LoVo (cell line): ENCODE measurements around the gene TRMT44.
A peak's percentile ranks its signal among the peaks of the same experiment; 100 is the strongest.
"Not testable (repeated sequence)": the region's sequence is repeated elsewhere in the genome, so short reads cannot be mapped to it uniquely, and the experiment has no call there.

ENCODE experiments used
- DNase-seq: peaks from one replicate; pipeline ENCODE4 v3.0.0-alpha.2; 2016; ENCODE audit warnings: low spot score

TRMT44 gene

DNA sequence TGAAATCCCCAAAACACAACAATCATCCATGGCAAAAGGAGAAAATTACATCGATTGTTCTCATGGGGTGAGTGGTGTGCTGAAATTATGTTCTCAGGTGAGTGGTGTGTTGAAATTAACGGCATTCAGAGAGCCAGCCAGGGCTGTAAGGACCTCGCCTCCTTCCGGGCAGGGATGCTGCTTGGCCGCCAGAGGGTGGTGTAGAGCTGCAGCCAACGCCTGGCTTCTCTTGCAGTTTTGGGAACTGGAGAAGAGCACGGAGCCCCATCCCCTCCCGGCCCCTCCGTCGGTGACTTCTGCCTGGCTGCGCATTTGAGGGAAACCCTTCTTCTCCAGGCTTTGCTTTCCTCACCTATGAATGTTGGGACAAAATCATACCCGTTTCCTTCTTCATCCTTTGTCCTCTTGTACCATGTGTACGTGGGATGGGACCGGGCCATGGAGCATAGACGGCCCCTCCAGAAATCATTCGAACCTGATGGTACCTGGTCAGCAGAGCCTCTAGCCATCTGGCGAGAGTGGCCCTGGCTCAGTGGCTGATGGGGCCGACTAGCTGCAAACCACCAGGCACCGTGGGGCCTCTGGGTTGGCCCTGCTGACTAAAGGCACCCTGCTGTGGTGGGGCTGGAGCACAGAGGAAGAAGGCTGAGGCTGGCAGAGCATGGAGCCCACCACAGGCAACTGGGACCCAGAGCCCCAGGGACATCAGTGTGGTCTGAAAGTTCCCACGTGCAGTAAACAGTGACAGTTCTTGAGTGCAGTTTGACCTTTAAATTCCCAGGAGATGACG lies 28.4 kb downstream of the TRMT44 start:
- DNase-seq = peak; percentile 36

DNA sequence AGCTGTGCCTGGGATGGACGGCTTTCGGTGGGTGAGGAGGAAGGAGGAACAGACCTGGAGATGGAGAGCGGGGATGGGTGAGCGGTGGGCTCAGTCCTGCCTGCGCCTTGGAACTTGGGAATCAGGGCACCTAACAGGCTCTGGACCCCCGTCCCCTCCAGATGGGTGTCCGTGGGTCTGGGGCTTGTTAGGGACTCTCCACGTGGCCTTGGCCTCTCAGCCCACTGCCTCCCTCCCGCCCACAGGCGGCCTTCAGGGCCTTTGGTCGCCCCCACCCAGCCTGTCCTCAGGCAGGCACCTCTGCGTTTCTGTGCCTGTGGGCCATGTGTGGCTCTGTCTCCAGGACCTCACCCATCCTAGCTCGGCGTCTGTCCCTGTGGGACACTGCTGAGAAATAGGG lies 29.0 kb downstream of the TRMT44 start:
- no peak for DNase-seq

DNA sequence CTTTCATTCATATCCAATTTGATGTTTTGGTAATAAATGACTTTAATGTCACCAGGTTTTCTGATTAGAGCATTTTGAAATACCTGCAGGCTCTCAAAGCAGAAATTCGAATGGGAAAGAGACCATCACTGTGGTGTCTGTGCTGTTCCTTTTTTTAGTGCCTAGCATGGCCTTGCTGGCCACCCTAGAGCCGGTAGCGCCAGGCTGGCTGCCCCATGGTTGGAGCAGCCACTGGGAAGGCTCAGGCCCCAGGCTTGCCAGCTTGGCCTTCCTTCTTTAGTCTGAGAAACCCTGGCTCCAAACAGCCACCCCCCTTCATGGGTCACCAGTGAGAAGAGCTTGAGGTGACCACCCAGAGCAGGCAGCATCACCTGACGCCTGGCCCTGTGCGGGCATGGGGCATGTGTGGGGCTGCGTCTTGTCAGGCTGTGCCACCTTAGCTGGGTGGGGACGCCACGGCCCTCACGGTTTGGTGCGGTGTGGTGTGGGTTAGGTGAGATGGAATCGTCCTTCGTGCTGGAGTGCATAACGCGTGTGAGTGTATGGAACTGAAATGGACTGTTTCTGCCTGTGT lies 30.0 kb downstream of the TRMT44 start:
- DNase-seq = no peak

DNA sequence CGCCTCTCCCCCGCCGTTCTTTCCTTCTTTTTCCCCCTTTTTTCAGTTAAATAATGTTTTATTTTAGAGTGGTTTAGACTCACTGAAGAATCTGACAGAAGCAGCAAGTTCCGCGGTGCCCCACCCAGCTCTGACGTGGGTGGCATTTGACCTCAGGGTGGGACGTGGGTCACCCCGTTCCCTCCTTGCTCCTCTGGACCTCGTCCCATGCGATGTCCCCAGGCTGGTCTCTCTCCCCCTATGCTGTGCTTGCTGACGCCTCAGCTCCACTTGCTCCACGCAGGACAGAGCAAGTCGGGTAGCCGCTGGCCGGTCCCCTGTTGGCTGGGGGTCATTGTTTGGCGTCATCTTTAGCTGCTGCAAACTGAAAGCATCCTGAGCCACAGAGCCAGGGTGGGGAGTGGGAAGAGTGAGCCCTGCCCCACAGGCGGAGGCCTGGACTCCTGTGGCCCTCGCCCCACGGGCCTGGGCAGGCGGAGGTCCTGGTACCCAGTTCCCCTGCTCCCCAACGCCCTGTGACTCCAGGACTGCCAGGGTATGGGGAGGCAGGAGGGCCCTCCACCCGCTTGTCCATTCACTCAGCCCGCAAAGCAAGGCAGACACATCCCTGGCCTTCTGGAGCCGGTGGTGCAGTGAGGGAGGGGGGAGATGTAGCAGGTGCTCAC lies 30.8 kb downstream of the TRMT44 start:
- no peak for DNase-seq

- no peak for DNase-seq
Measured at GRCh38 chr4:8472158-8472688, 31.6 kb downstream of the TRMT44 start.

DNA sequence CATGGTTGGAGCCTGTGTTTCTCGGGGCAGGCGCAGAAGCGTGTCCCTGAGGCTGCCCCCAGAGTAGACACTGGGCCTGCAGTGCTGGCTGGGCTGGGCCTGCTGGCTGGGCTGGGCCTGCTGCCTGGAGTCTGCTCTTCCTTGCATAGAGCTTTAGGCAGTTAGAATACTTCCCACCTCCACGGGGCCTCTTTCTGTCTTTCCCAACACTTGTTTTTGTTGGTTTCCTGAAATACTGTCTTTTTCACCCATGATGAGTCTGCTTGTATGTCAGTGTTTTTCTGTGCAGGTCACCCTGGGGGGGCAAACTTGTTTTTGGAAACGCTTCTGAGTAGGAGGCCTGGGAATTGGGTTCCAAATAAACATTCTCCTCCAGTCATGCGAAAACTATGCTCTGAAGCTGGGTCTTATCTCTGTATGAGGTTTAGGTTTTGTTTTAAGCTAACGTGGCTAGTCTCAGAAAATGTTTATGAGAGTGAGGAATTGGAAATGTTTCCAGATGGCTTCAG lies 32.2 kb downstream of the TRMT44 start:
- DNase-seq = no peak

- no peak for DNase-seq
Measured at GRCh38 chr4:8473198-8473919, 32.8 kb downstream of the TRMT44 start.

- no peak for DNase-seq
Measured at GRCh38 chr4:8473920-8474590, 33.5 kb downstream of the TRMT44 start.

GRCh38 chr4:8474856-8475255 lies 34.3 kb downstream of the TRMT44 start:
- no peak for DNase-seq

GRCh38 chr4:8475751-8476575 lies 35.4 kb downstream of the TRMT44 start:
- no peak for DNase-seq

- no peak for DNase-seq
Measured at GRCh38 chr4:8477095-8477635, 36.6 kb downstream of the TRMT44 start.

DNA sequence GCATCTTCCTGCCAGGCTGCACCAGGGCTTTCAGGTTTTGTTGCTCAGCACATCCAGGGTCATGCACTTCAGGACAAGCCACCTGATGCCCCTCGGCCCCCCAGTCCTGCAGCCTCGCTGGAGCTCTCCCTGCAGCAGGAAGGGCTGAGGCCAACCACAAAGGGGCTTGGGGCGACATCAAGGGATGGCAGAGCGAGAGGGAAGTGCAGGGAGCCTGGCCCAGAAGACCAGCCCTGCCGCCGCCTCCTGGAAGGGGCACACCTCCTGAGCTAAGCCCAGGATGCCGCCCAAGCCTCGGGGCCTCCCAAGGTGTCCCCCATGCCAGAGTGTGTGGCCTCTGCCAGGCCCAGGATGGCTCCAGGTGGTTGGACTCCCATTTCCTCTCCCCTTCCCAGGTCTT lies 37.1 kb downstream of the TRMT44 start:
- DNase-seq = no peak

GRCh38 chr4:8478371-8478770 lies 37.8 kb downstream of the TRMT44 start:
- DNase-seq = no peak

- no peak for DNase-seq
Measured at GRCh38 chr4:8478801-8479744, 38.5 kb downstream of the TRMT44 start.

- DNase-seq = no peak
Measured at GRCh38 chr4:8480221-8480620, 39.6 kb downstream of the TRMT44 start.

- not testable (repeated sequence) for DNase-seq
Measured at GRCh38 chr4:8486643-8487042, 46.1 kb downstream of the TRMT44 start.

GRCh38 chr4:8488791-8489369 lies 48.3 kb downstream of the TRMT44 start:
- DNase-seq = no peak

- not testable (repeated sequence) for DNase-seq
Measured at GRCh38 chr4:8491478-8491877, 50.9 kb downstream of the TRMT44 start.

DNA sequence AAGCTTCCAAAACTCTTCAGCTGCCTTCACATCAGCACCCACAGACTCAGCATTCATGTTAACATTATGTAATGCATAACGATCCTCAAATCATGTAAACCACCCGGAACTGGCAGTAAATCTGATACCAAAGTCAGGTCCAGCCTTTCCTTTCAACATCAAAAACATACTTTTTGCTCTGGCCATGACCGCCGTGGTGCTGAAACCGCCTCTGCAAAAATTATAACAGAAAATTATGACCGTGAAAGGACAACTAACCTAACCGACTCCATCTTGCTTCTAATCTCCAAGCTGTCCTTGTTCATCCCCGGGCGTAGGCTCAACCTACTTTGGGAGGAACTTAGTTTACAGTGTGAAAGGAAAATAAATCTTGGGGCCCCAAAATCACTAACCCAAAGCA lies 51.6 kb downstream of the TRMT44 start:
- DNase-seq = no peak
